ENCODE measurements around the gene HEMK1. TPM values are rescaled to one million over a fixed set of nuclear protein-coding genes. Genes with fewer than 3 reads are reported as not detected.

Gene HEMK1
- total RNA-seq, 2 experiments from 2014 or later = 27.0 to 30.4 TPM

DNA sequence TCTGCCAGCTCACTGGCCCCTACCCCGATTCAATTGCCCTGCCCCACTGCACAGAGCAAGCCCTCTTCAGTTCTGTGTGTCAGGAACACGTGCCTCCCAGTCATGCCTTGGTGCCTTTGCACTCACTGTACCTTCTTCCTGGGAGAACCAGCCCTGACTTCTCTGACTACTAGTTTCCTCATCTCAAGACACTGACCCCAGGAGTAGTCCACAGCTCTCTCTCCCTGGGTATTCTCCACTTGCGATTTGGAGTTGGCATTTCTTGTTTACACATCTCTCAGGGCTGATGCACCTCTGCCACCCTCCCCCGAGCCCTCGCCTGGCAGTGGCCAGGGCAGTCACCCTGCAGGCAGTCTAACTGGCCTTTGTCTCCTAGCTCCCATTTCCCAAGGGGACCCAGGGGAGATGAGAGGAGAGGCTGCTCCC, 36.6 kb downstream of the HEMK1 start:
- Mint-ChIP-seq H3K4me1 (ENCODE audit: low read depth) (peaks cover 68% of the 10 kb centered on the region), H3K27ac (peak overlapping the region; percentile 100), H3K4me3 (peak overlapping the region; percentile 96), H3K36me3 (ENCODE audit: low read depth) (peaks cover 72% of the 10 kb centered on the region), H3K27me3 (ENCODE audit: low read depth) (no peaks in the 10 kb centered on the region), H3K9me3 (no peaks in the 10 kb centered on the region)
- intact Hi-C loops (cut with micrococcal nuclease) = no loop called here
- CTCF ChIA-PET = interaction anchor here (0.8 to 11.1 kb wide), 6 partner anchors 10 to 34 kb away, joined by 3 to 234 read pairs (median 5); partner anchors contain the start of genes C3orf18 and HEMK1
- peak; percentile 55 for DNase-seq

DNA sequence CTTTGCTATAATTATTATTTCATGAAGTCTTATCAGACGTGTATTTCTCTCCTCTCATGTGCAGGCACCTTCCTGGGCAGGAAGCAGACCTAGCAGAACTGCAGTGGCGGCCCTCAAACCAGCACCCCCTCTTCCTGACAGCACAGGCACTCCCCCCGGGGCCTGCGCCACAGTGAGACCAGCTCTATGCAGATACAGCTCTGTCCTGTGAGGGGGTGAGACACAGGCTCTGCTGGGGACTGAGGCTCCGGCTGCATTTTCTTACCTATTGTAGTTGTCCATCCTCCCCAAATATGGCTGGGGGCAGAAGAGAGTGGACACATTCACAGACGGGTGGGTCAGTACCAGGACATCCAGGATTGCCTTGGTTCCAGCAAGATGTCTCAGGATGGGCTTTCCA, 37.3 kb downstream of the HEMK1 start:
- Mint-ChIP-seq H3K4me3 (peak overlapping the region; percentile 96), H3K27me3 (ENCODE audit: low read depth) (no peaks in the 10 kb centered on the region), H3K9me3 (no peaks in the 10 kb centered on the region), H3K4me1 (ENCODE audit: low read depth) (peaks cover 61% of the 10 kb centered on the region), H3K36me3 (ENCODE audit: low read depth) (peaks cover 78% of the 10 kb centered on the region), H3K27ac (peak overlapping the region; percentile 100)
- CTCF ChIA-PET = interaction anchor here (1.3 to 11.1 kb wide), 3 partner anchors 9 to 34 kb away, joined by 3 to 234 read pairs (median 8); partner anchors contain the start of genes C3orf18 and HEMK1
- peak; percentile 52 for DNase-seq
- intact Hi-C loops (cut with micrococcal nuclease) = no loop called here

DNA sequence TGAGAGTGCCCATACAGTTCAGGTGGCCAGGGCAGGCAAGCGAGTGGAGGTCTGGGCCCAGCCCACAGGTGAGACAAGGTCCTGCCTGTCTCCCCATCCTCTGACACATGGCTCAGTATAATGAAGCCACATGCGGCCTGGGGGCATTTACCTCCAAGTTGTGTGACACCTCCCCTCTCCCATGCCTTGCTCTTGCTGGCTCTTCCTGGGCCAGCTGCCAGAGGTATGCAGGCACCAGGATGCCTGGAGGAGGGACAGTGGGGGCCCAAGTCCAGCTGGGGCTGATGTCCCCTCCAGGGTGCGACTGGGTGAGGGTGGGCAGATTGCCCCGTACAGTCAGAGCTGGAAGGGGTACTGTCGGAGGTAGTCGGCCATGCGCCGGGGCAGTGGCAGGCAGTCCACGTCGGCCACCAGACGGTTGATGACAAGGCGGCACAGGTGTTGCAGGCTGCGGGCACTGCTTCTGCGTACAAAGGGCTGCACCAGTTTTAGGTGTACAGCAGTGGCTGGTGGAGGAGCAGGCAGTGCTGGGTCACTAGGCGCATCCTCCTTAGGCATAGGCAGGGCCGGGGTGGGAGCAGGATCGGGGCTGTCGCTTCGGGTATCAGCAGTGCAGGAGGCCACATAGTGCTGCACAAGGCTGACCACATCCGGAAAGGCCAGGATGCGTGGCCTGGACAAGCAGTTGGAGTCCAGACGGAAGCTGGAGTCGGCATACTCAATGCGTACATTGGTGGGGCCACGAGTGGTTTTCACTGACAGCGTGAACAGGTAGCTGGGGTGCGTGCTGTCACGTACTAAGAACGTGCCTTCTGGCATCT, 38.2 kb downstream of the HEMK1 start:
- Mint-ChIP-seq H3K27me3 (ENCODE audit: low read depth) (no peaks in the 10 kb centered on the region), H3K4me3 (peak overlapping the region; percentile 96), H3K36me3 (ENCODE audit: low read depth) (peaks cover 81% of the 10 kb centered on the region), H3K4me1 (ENCODE audit: low read depth) (peaks cover 52% of the 10 kb centered on the region), H3K9me3 (no peaks in the 10 kb centered on the region), H3K27ac (peak overlapping the region; percentile 100)
- CTCF ChIA-PET = interaction anchor here (0.8 to 11.1 kb wide), 5 partner anchors 9 to 35 kb away, joined by 3 to 243 read pairs (median 11); partner anchors contain the start of genes C3orf18, HEMK1 and MAPKAPK3
- DNase-seq = no peak
- intact Hi-C loops (cut with micrococcal nuclease) = no loop called here

DNA sequence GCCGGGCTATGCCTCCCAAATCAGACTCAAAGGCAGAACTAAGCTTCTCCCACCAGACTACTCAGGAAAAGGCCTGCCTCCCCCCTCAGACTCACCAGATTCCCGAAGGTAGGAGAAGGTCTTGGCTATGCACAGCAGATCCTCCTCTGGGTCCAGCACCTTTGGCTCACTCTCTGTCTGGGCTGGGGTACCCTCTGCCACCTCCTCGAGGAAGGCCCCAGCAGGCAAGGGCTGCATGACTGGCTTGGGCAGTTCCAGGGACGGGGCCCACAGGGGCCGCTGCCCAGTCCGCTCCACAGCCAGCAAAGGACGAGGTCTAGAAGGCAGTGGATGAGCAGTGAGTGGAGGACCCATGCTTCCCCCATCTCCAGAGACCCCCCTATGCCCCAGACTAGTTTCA, 39.0 kb downstream of the HEMK1 start:
- H3K9me3 Mint-ChIP-seq = no peaks in the 10 kb centered on the region
- intact Hi-C loops (cut with micrococcal nuclease) = no loop called here
- H3K27me3 Mint-ChIP-seq (ENCODE audit: low read depth) = no peaks in the 10 kb centered on the region
- peak overlapping the region; percentile 96 for H3K4me3 Mint-ChIP-seq
- H3K36me3 Mint-ChIP-seq (ENCODE audit: low read depth) = peaks cover 86% of the 10 kb centered on the region
- H3K27ac Mint-ChIP-seq = peak overlapping the region; percentile 100
- no peak for DNase-seq
- CTCF ChIA-PET = interaction anchor here (0.8 to 11.1 kb wide), 5 partner anchors 8 to 36 kb away, joined by 3 to 243 read pairs (median 11); partner anchors contain the start of genes C3orf18, HEMK1 and MAPKAPK3
- H3K4me1 Mint-ChIP-seq (ENCODE audit: low read depth) = peaks cover 44% of the 10 kb centered on the region

DNA sequence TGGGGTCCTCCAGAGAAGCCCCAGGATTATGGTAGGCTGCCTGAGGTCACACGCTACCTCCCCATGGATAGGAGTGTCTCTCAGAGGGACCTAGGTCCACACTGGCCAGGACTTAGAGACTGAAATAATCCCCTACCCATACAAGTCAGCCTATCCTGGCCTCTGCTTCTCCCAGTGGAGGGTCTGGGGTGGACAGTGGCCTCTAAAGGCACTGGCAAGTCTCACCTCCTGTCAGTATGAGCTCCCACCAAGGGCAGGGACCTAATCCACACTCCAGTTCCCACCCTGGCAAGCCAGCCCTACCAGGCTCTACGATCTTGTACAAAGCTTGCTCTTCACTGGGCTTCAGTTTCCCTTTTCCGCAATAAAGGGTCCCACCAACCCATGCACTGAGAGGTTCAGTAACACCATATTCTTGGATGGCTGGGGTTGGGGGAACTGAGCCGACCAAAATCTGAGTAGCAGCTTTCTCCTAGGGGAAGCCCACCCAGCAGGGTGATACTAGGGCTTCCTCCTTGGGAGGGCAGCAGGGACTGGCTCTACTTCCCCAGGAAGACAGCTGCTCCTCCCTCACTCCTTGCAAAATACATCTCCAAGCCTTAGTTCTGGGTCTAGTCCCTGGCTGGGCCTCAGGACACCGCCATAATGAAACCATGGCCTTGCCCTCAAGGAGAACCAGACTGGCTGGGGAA, 39.9 kb downstream of the HEMK1 start:
- no peak for DNase-seq
- Mint-ChIP-seq H3K4me3 (peak overlapping the region; percentile 96), H3K27me3 (ENCODE audit: low read depth) (no peaks in the 10 kb centered on the region), H3K36me3 (ENCODE audit: low read depth) (peaks cover 92% of the 10 kb centered on the region), H3K9me3 (no peaks in the 10 kb centered on the region), H3K4me1 (ENCODE audit: low read depth) (peaks cover 40% of the 10 kb centered on the region), H3K27ac (peak overlapping the region; percentile 100)
- CTCF ChIA-PET = interaction anchor here (0.6 to 11.1 kb wide), 8 partner anchors 9 to 781 kb away, joined by 3 to 243 read pairs (median 9); partner anchors contain the start of genes C3orf18 and HEMK1
- intact Hi-C loops (cut with micrococcal nuclease) = no loop called here

DNA sequence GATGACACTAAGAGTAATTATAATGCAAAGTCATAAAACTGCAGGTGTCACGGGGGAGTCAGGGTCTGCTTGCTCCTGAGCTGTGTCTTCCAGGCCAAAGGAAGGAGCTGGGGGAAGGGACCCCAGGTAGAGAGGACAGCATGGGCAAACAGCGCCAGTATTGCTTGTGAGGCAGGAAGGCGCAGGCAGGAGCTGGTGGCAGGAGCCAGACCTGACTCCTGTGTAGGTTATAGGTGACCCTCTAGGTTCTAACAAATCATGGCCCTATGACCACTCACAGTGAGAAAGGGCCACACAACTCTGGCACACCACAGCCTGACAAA, 40.4 kb downstream of the HEMK1 start:
- Mint-ChIP-seq H3K4me3 (peak overlapping the region; percentile 96), H3K27ac (peak overlapping the region; percentile 100), H3K4me1 (ENCODE audit: low read depth) (peaks cover 38% of the 10 kb centered on the region), H3K36me3 (ENCODE audit: low read depth) (peaks cover 87% of the 10 kb centered on the region), H3K27me3 (ENCODE audit: low read depth) (no peaks in the 10 kb centered on the region), H3K9me3 (no peaks in the 10 kb centered on the region)
- peak; percentile 45 for DNase-seq
- intact Hi-C loops (cut with micrococcal nuclease) = loop anchor here (5.0 to 10.0 kb wide), 2 partner anchors 372 to 1665 kb away; partner anchors contain the start of genes GNAI2 and WDR82
- CTCF ChIA-PET = interaction anchor here (0.6 to 11.1 kb wide), 8 partner anchors 10 to 780 kb away, joined by 3 to 243 read pairs (median 9); partner anchors contain the start of genes C3orf18 and HEMK1

DNA sequence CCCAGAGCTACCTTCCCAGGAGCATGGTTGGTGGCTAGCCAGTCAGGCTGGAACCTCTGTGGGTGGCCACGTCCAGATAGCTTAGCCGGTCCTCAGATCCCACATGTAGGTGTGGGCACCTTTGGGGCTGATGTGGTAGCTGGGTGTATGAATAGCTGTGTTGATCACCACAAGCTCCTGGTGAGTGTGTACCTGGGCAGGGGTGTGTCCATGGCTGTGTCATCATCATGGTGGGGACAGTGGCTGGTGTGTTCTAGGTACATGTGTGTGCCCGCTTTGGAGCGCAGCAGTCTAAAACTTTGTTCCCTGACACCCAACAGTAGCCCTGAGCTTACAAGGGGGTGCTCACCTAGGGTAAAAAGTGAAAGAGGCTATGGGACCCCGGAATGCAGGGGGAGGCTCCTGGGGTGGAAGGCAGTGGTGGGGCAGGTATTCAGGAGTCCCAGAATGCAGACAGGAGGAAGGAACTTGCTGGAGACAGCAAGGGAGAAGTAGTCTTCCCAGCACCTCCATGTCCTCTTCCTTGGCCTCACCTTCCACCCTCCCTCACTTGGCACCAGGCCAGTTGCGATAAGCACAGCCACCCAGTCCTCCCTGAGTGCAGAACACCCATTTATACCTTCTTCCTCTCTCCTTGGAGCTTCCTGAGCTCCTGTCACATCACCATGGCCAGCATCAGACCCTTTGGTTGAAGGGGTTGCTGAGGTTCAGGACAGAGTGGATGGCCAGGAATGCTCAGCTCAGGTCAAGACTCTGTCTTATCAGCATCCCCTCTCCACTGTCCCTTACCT, 41.1 kb downstream of the HEMK1 start:
- Mint-ChIP-seq H3K27me3 (ENCODE audit: low read depth) (no peaks in the 10 kb centered on the region), H3K27ac (peak overlapping the region; percentile 100), H3K36me3 (ENCODE audit: low read depth) (peaks cover 82% of the 10 kb centered on the region), H3K4me3 (peak overlapping the region; percentile 96), H3K9me3 (no peaks in the 10 kb centered on the region), H3K4me1 (ENCODE audit: low read depth) (peaks cover 35% of the 10 kb centered on the region)
- peak; percentile 57 for DNase-seq
- CTCF ChIA-PET = interaction anchor here (0.6 to 11.1 kb wide), 8 partner anchors 9 to 1631 kb away, joined by 3 to 243 read pairs (median 9); partner anchors contain the start of genes C3orf18 and HEMK1
- intact Hi-C loops (cut with micrococcal nuclease) = loop anchor here (5.0 to 10.0 kb wide), 2 partner anchors 373 to 1664 kb away; partner anchors contain the start of genes GNAI2 and WDR82

DNA sequence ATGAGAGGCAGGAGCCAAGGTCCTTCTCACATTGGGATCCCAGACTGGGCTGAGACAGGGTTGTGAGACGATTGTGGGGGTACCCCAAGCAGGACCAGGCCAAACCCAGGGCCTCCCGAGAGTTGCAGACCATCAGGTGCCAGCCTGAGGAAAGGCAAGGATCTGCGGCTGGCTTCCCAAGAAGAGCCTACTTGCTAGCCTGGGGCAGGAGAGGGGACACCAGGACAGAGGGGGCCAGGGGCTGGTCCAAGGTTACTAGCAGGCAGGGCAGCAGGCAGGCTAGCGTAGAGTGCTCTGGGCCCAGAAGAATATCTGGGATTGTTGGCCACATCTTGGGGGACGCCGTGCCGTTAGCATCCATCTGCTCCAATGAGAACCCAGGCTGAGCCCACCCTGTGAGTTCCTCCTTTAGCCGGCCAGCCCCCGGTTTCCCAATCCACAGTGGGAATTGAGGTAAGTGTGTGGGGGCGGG, 41.7 kb downstream of the HEMK1 start:
- peak overlapping the region; percentile 96 for H3K4me3 Mint-ChIP-seq
- no peaks in the 10 kb centered on the region for H3K9me3 Mint-ChIP-seq
- peak overlapping the region; percentile 100 for H3K27ac Mint-ChIP-seq
- H3K36me3 Mint-ChIP-seq (ENCODE audit: low read depth) = peaks cover 75% of the 10 kb centered on the region
- CTCF ChIA-PET = interaction anchor here (0.6 to 13.4 kb wide), 8 partner anchors 11 to 1630 kb away, joined by 3 to 376 read pairs (median 51); partner anchors contain the start of genes C3orf18 and HEMK1
- intact Hi-C loops (cut with micrococcal nuclease) = loop anchor here (1.0 to 10.0 kb wide), 3 partner anchors 10 to 1664 kb away; partner anchors contain the start of genes GNAI2 and WDR82
- DNase-seq = peak; percentile 18
- H3K4me1 Mint-ChIP-seq (ENCODE audit: low read depth) = peaks cover 35% of the 10 kb centered on the region
- H3K27me3 Mint-ChIP-seq (ENCODE audit: low read depth) = no peaks in the 10 kb centered on the region

DNA sequence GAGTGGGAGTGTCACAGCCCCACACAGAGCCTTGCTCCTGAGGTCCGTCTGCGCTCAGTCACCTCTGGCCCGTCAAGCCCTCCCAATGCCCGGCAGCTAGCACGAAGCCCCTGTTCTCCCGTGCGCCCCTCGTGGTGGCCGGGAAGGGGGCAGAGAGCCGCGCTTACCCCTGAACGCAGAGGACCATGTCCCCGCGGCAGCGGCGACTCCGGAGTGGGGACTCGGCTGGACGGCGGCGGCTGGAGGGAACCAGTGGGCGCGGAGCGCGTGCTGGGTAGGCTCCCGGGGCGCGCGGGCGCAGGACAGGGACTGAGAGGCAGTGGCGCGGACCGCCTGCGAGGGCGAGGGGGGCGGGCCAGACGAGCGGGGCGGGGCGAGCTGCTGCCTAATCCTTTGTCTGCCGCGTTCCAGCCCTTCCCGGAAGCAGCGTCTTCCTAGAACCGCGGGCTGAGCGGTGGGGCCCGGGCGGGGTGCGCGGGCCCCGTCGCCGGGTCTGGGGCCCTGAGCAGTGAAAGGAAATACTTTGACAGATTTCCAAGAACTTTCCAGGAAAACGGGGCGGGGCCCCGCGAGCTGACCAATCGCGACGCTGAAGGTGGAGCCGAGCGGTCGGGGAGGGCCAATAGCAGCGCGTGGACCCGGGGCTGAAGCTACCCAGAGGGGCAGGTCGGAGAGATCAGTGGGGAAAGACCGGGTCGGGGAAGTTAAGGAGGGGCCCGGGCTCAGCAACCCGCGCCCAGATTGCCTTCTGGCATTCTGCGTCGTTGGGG, 42.3 kb downstream of the HEMK1 start, which contains the start of gene CISH:
Gene CISH, minus strand, starts transcription at position 311 of the 770 bp plus-strand sequence. Its CDS starts 124 bp downstream, at position 187.
- Mint-ChIP-seq H3K27me3 (ENCODE audit: low read depth) (no peaks in the 10 kb centered on the region), H3K4me1 (ENCODE audit: low read depth) (peaks cover 36% of the 10 kb centered on the region), H3K27ac (peak within 1 kb of the TSS; percentile 100), H3K36me3 (ENCODE audit: low read depth) (peaks cover 70% of the 10 kb centered on the region), H3K4me3 (peak within 1 kb of the TSS; percentile 96), H3K9me3 (no peaks in the 10 kb centered on the region)
- DNase-seq = peak; percentile 99
- intact Hi-C loops (cut with micrococcal nuclease) = loop anchor here (1.0 to 10.0 kb wide), 6 partner anchors 10 to 1663 kb away; partner anchors contain the start of genes GNAI2, MANF and WDR82
- CTCF ChIA-PET = interaction anchor here (0.8 to 13.4 kb wide), 6 partner anchors 12 to 42 kb away, joined by 3 to 376 read pairs (median 49); partner anchors contain the start of genes C3orf18 and HEMK1

DNA sequence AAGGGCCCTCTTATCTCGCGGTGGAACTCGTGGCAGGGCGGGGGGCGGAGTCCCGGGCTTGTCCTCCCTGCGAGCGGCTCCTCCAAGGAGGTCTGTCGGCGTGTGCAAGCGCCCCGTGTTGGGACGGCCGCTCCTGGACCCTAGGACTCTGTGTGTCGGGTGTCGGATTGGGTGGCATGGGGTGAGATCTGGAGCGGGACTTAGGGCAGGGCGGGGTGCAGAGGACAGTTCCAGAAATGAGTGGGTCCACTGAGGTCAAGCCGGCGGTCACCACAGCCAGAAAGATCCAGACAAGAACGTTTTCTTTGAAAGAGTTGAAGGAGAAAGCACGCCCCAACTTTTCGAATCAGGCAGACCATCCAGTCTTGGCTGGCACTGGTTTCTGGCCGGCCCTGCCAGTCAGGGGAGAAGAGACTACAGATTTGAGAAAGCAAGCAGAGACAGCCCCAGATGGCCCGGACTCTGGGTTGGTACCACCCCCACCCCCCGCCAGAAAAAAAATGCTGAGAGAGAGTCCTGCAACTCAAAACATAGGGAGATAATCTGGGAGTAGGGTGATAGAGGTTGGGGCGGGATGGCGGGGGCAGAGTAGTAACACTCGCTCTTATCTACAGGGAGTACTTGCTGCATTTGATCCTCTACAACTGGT, 43.0 kb downstream of the HEMK1 start:
- peaks cover 34% of the 10 kb centered on the region for H3K4me1 Mint-ChIP-seq (ENCODE audit: low read depth)
- CTCF ChIA-PET = interaction anchor here (0.7 to 13.4 kb wide), 15 partner anchors 8 to 775 kb away, joined by 3 to 376 read pairs (median 6); partner anchors contain the start of genes C3orf18 and HEMK1
- no peaks in the 10 kb centered on the region for H3K27me3 Mint-ChIP-seq (ENCODE audit: low read depth)
- H3K36me3 Mint-ChIP-seq (ENCODE audit: low read depth) = peaks cover 63% of the 10 kb centered on the region
- peak overlapping the region; percentile 96 for H3K4me3 Mint-ChIP-seq
- intact Hi-C loops (cut with micrococcal nuclease) = loop anchor here (1.0 to 10.0 kb wide), 5 partner anchors 22 to 1662 kb away; partner anchors contain the start of genes GNAI2, MANF and WDR82
- H3K9me3 Mint-ChIP-seq = no peaks in the 10 kb centered on the region
- peak overlapping the region; percentile 99 for H3K27ac Mint-ChIP-seq
- peak; percentile 51 for DNase-seq

Data from activated naive CD4-positive, alpha-beta T cell treated with anti-CD3 and anti-CD28 coated beads for 36 hours (primary cell).